SU-DHL-6 (cell line): ENCODE results near the gene MLH3.

ENCODE experiments used
- EZH2phosphoT487 ChIP-seq: fragments of 200-600 bp; sonication (generic), shearing (Covaris generic); conservative IDR thresholded peaks from 2 replicates; pipeline ENCODE4 v1.6.1; 2018; ENCODE audit warnings: mild to moderate bottlenecking, antibody characterized with exemption, low read length, moderate library complexity, mixed read lengths
- TF ChIP-seq, protein P1 (sequence below): fragments of 200-600 bp; sonication (generic); IDR thresholded peaks from one replicate; pipeline ENCODE4 v1.5.1; 2017; ENCODE audit warnings: antibody characterized with exemption, mild to moderate bottlenecking, low read length, moderate library complexity; ENCODE audit not compliant: insufficient read depth, poor library complexity, severe bottlenecking

DNA sequence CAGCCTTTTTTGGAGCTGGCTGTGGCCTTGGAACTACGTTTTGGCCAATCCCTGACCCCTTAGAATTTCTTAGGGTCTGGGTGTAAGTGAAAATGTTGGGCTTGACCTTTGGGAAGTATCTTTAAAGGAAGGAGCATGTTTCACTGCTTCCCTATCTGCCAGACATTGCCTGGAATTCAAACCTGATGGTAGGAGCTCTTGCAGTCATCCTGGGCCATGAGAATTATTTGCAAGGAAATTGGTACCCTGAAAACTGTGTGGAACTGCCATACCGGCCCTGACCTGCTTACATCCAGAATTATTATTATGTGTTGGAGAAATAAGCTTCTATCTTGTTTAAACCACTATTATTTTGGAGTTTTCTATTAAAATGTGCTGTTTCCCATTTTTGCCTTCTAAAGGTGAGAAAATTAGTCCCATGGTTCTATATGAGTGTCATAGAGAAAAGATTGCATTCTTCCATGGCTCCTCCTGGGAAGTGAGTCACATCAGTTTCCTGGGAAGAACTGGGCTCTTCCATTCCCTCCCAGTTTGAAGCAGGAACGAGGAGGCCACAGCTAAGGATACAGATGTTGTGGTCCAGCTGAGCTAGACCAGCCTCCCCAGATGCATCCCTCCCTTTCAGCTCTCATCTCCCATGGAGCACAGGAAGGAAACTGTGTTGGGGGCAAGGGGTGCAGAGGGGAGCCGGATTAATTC, 86.3 kb downstream of the MLH3 start:
- TF ChIP-seq, protein P1, sequence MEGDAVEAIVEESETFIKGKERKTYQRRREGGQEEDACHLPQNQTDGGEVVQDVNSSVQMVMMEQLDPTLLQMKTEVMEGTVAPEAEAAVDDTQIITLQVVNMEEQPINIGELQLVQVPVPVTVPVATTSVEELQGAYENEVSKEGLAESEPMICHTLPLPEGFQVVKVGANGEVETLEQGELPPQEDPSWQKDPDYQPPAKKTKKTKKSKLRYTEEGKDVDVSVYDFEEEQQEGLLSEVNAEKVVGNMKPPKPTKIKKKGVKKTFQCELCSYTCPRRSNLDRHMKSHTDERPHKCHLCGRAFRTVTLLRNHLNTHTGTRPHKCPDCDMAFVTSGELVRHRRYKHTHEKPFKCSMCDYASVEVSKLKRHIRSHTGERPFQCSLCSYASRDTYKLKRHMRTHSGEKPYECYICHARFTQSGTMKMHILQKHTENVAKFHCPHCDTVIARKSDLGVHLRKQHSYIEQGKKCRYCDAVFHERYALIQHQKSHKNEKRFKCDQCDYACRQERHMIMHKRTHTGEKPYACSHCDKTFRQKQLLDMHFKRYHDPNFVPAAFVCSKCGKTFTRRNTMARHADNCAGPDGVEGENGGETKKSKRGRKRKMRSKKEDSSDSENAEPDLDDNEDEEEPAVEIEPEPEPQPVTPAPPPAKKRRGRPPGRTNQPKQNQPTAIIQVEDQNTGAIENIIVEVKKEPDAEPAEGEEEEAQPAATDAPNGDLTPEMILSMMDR: no peak
- no peak for TF ChIP-seq EZH2phosphoT487
